Large intestine (tissue), 12 donors: Measurements from ENCODE around the gene RUFY4. TPM values are rescaled to one million over a fixed set of nuclear protein-coding genes. Genes with fewer than 3 reads are reported as not detected.
"Not testable (repeated sequence)": the region's sequence is repeated elsewhere in the genome, so short reads cannot be mapped to it uniquely, and the experiment has no call there.

Experiments used
- DNase-seq, 2 donors: peaks; one replicate each; pipeline versions ENCODE4 v3.0.0 to v3.0.0-alpha.2; 2013
- H3K27ac ChIP-seq: one replicate; pipeline ENCODE4 v1.5.1; 2013; ENCODE audit warnings: low read length
- H3K27me3 ChIP-seq: 2 replicates; pipeline ENCODE4 v1.6.1; 2013; ENCODE audit warnings: low read length; ENCODE audit not compliant: control insufficient read depth, insufficient read depth
- H3K36me3 ChIP-seq: 2 replicates; pipeline ENCODE4 v1.6.1; 2013; ENCODE audit warnings: low read length; ENCODE audit not compliant: control insufficient read depth, insufficient read depth
- H3K4me1 ChIP-seq: one replicate; pipeline ENCODE4 v1.6.1; 2013; ENCODE audit warnings: low read length; ENCODE audit not compliant: control insufficient read depth, insufficient read depth
- H3K4me3 ChIP-seq: one replicate; pipeline ENCODE4 v1.5.1; 2013; ENCODE audit warnings: low read length
- H3K9me3 ChIP-seq: one replicate; pipeline ENCODE4 v1.6.1; 2013; ENCODE audit warnings: mild to moderate bottlenecking, low read depth, low read length, moderate library complexity; ENCODE audit not compliant: control insufficient read depth
- WGBS: methylation state at CpG from one replicate; pipeline ENCODE4 v1.1.5; 2013; ENCODE audit warnings: low lambda C conversion rate; ENCODE audit not compliant: insufficient coverage; 5-methylcytosine and 5-hydroxymethylcytosine counted together
- long read RNA-seq, 11 donors: transcript quantifications; one replicate each; lab custom pipeline, GENCODE V29; 2026
- polyA plus RNA-seq: library from polyadenylated mRNA; unstranded; fragments of 120-200 nt; gene quantifications from one replicate; pipeline ENCODE4 v1.2.1, GENCODE V29; 2013

RUFY4 gene
- polyA plus RNA-seq, result 0.69 TPM
- long read RNA-seq, donor 1, result 0 reads
- long read RNA-seq, donor 2, result 0 reads
- long read RNA-seq, donor 3, result 0 reads
- long read RNA-seq, donor 4, result 0 reads
- long read RNA-seq, donor 5, result 0 reads
- long read RNA-seq, donor 6, result 0 reads
- long read RNA-seq, donor 7, result 0 reads
- long read RNA-seq, donor 8, result 0 reads
- long read RNA-seq, donor 9, result 0 reads
- long read RNA-seq, donor 10, result 0 reads
- long read RNA-seq, donor 11, result 0 reads

- H3K4me3 ChIP-seq, result peak within 1 kb of the TSS; percentile 28
- no CpG with 5 or more reads among the region's 15 CpGs for WGBS
- H3K4me1 ChIP-seq, H3K9me3 ChIP-seq, H3K27ac ChIP-seq, H3K36me3 ChIP-seq: not testable (repeated sequence)
- peaks cover 16% of the 10 kb centered on the region for H3K27me3 ChIP-seq
- peak; percentile 62 to 86 for DNase-seq
Measured at GRCh38 chr2:218068721-218069334, at the start of gene RUFY4. Gene RUFY4 (plus strand): TSS chr2:218069253. CDS start chr2:218070606, 1,353 bp downstream.

GRCh38 chr2:218019411-218020060 is 49.5 kb upstream of the RUFY4 start:
- Histone ChIP-seq H3K27ac (no peak overlapping the region), H3K36me3 (no peaks in the 10 kb centered on the region), H3K4me1 (no peaks in the 10 kb centered on the region), H3K4me3 (no peak overlapping the region), H3K9me3 (no peaks in the 10 kb centered on the region), H3K27me3 (no peaks in the 10 kb centered on the region)
- no peak for DNase-seq
- no CpG with 5 or more reads among the region's 7 CpGs for WGBS

- Histone ChIP-seq H3K4me1 (no peaks in the 10 kb centered on the region), H3K36me3 (no peaks in the 10 kb centered on the region), H3K9me3 (no peaks in the 10 kb centered on the region), H3K27ac (no peak overlapping the region), H3K4me3 (no peak overlapping the region), H3K27me3 (no peaks in the 10 kb centered on the region)
- no CpG with 5 or more reads among the region's 5 CpGs for WGBS
- DNase-seq, result no peak
Measured at GRCh38 chr2:218020281-218020680, 48.8 kb upstream of the RUFY4 start.

- no peak for DNase-seq
- Histone ChIP-seq H3K27me3 (no peaks in the 10 kb centered on the region), H3K9me3 (no peaks in the 10 kb centered on the region), H3K27ac (no peak overlapping the region), H3K4me3 (no peak overlapping the region), H3K4me1 (no peaks in the 10 kb centered on the region), H3K36me3 (no peaks in the 10 kb centered on the region)
- 83% methylated on average over 1 of the region's 6 CpGs for WGBS
Measured at GRCh38 chr2:218020966-218021535, 48.0 kb upstream of the RUFY4 start.

GRCh38 chr2:218021536-218022071 is 47.4 kb upstream of the RUFY4 start:
- no peak for DNase-seq
- Histone ChIP-seq H3K4me1 (no peaks in the 10 kb centered on the region), H3K27ac (no peak overlapping the region), H3K36me3 (no peaks in the 10 kb centered on the region), H3K4me3 (no peak overlapping the region), H3K27me3 (no peaks in the 10 kb centered on the region), H3K9me3 (no peaks in the 10 kb centered on the region)
- no CpG with 5 or more reads among the region's 12 CpGs for WGBS

- no peaks in the 10 kb centered on the region for H3K4me1 ChIP-seq
- no peak for DNase-seq
- no CpG with 5 or more reads among the region's 10 CpGs for WGBS
Measured at GRCh38 chr2:218022131-218022850, 46.8 kb upstream of the RUFY4 start.

GRCh38 chr2:218022851-218023530 is 46.1 kb upstream of the RUFY4 start:
- Histone ChIP-seq H3K4me1 (no peaks in the 10 kb centered on the region), H3K4me3 (no peak overlapping the region), H3K36me3 (no peaks in the 10 kb centered on the region), H3K27me3 (no peaks in the 10 kb centered on the region), H3K27ac (no peak overlapping the region), H3K9me3 (no peaks in the 10 kb centered on the region)
- WGBS, result no CpG with 5 or more reads among the region's 7 CpGs
- peak in 1 of 2 donors; percentile 40 for DNase-seq

More at GRCh38 chr2:218022131-218022850, 46.8 kb upstream of the RUFY4 start:
- H3K4me3 ChIP-seq, result no peak overlapping the region
- no peaks in the 10 kb centered on the region for H3K27me3 ChIP-seq
- H3K27ac ChIP-seq, result no peak overlapping the region
- H3K9me3 ChIP-seq, result no peaks in the 10 kb centered on the region
- no peaks in the 10 kb centered on the region for H3K36me3 ChIP-seq

- no CpG with 5 or more reads among the region's 3 CpGs for WGBS
- Histone ChIP-seq H3K4me3 (no peak overlapping the region), H3K4me1 (no peaks in the 10 kb centered on the region), H3K27ac (no peak overlapping the region), H3K36me3 (no peaks in the 10 kb centered on the region), H3K9me3 (no peaks in the 10 kb centered on the region), H3K27me3 (no peaks in the 10 kb centered on the region)
- no peak for DNase-seq
Measured at GRCh38 chr2:218023636-218024035, 45.4 kb upstream of the RUFY4 start.

- Histone ChIP-seq H3K4me3 (no peak overlapping the region), H3K9me3 (no peaks in the 10 kb centered on the region), H3K27ac (no peak overlapping the region), H3K4me1 (no peaks in the 10 kb centered on the region), H3K36me3 (no peaks in the 10 kb centered on the region), H3K27me3 (no peaks in the 10 kb centered on the region)
- no CpG with 5 or more reads among the region's 2 CpGs for WGBS
- no peak for DNase-seq
Measured at GRCh38 chr2:218024336-218024735, 44.7 kb upstream of the RUFY4 start.
